Activated T-helper 9 cell treated with anti-CD3 and anti-CD28 coated beads, Interleukin-2, amount 50 U/mL, for 16 hours (primary cell): ENCODE data around the gene COL27A1.

ENCODE experiments used
- DNase-seq: peaks from one replicate; pipeline ENCODE4 v3.0.0-alpha.2; 2020; ENCODE audit warnings: low read depth

The COL27A1 gene

DNA sequence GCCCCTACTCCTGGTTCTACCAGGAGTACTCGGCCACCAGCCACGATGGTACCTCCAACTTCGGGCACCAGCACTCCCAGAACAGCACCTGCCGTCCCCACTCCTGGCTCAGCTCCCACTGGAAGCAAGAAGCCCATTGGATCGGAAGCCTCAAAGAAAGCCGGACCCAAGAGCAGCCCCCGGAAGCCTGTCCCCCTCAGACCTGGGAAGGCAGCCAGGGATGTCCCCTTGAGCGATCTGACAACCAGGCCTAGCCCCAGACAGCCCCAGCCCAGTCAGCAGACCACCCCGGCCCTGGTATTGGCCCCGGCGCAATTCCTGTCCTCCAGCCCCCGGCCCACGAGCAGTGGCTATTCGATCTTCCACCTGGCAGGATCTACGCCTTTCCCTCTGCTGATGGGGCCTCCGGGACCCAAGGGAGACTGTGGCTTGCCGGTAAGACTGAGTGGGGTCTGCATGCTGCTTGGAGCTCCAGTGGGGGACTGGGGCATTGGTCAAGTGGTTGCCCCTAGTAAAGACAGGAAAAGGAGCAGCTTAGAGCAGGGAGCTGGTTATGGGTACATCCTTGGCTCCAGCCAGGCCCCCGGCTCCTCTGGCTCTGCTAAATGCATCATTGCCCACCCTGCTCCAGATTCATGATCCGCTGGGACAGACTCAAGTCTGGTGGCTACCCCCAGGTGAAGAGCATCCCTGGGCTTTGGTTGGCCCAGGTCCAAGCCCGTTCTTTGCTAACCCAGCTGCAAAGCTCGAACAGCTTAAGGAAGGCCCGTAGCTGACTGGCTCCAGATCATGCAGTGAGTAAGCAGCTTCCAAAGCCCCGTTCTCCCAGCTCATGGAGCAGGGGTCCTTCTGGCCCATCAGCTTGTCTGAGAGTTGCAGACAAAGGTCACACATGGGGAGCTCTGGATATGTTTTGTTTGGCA, 14.0 kb downstream of the COL27A1 start:
- no peak for DNase-seq

DNA sequence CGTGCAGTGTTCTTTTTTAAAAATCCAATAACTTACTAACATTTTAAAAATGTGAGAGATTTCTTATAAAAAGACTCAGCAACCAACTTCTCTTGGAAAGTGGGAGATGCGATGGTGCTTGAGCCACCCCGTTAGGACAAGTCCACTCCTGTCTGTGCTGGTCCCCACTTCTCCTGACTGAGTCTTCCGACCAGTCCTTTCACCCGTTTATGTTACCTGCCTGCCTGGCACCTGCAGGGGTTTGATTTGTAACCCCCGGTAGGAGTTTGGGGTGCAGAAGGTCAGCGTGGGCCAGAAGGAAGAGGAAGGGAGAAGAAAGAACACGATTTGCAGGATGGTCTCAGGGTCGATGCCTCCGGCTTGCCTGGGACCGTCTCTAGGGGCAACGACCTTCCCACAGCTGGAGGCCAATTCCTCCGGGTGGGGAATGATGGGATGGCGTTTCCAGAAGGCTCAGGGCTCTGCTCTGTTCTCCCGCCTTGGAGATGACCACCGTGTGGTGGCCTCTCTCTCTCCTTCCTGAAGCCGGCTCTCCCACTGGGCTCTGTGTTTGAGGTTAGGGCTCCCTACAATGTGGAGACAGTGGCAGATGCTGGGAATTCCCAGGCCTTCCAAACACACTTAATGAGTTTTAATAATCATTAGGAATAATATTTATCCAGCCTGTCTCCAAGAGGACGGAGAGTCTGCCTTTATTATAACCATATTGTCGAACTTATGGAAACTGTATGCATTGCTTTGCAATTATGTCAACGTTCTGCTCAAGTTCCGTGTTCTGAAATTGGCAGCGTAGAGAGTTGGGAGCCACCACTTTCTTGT, 14.8 kb downstream of the COL27A1 start:
- DNase-seq: no peak

DNA sequence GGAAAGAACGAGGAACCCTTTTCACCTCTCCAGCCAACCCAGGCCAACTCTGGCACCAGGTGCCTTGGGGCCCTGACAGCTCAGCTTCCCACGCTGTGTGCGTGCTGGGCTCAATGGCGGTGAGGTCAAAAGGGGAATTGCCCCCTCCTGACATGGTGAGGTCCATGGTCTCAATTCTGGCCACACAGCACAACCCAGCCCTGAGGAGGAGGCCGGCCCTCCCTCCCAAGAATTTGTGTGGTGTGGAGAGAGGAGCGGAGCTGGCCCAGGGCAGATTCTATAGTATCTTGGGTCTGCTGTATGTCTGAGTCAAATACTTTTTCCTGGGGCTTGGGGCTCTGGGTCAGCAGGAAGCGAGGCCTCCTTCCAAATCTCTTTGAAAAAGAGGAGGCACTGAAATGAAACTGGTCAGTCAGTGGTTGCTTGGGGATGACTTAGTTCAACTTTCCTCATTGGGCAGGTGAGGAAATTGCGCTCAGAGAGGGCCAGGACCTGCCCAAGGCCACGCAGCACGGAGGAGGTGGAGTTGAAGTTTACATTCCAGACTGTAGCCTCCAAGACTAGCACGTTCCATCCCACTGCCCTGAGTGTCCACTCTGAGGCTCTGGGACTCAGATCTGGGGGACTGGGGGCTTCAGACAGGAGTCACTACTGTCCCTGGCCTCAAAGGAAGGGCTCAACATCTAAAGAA, 15.6 kb downstream of the COL27A1 start:
- no peak for DNase-seq

DNA sequence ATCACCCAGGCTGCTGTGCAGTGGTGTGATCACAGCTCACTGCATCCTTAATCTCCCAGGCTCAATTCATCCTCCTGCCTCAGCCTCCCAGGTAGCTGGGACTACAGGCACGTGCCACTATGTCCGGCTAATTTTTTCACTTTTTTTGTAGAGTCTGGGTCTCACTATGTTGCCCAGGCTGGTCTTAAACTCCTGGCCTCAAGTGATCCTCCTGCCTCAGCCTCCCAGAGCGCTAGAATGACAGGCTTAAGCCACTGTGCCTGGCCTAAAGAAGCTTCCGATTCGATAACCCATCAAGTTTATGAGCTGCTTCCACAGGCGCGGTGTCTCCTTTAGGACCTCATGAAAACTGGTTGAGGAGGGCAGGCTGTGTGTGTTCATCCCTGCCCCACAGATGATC, 16.2 kb downstream of the COL27A1 start:
- DNase-seq: no peak

DNA sequence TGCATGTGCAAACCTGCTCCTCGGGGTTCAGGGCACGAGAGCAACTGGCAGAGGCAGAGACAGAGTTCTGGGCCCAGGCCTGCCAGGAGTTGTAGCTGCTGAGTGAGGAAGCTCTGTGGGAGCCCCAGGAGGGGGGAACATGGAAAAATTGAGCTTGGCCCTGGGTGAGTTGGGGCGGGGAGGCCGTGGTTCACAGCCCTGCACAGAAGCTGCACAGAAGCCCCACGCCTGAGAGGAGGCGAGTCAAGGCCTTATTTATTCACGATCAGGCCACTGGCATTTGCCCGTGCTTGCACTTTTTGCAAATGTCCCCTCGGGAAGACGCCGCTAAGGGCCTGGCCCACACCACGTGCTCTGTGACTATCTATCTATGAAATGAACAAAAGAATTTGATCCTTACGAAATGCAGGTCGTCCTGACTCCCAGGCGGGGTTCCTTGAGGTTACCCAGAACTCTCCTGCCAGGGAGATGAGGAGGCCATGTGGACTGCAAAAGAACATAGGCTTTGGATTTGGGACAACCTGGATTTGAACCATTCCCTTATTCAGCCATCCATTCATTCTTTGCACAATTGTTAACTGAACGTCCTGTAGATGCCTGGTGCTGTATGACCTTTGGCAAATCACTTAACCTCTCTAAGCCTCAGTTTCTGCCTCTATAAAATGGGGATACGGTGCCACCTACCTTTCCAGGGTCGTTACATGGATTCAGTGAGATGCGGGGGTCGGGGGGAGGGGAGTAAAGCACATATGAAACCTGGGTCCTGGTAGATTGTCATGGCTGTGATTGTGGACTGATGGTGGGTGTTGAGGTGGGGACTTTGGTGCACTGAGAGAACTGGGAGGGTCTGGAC, 17.9 kb downstream of the COL27A1 start:
- no peak for DNase-seq

DNA sequence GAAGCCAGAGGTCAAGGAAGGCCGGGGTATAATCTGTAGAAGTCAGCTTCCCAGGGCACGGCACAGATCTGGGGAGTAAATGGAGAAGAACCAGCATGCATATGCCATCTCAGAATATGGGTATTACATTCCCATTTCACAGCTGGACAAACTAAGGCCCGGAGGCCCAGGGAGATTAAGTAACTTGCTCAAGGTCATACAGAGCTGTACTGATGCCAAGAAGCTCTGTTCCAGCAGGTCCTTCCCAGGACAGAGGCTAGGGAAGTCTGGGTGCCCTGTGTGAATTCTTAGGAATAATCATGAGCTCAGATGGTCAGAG, 19.2 kb downstream of the COL27A1 start:
- DNase-seq: no peak

DNA sequence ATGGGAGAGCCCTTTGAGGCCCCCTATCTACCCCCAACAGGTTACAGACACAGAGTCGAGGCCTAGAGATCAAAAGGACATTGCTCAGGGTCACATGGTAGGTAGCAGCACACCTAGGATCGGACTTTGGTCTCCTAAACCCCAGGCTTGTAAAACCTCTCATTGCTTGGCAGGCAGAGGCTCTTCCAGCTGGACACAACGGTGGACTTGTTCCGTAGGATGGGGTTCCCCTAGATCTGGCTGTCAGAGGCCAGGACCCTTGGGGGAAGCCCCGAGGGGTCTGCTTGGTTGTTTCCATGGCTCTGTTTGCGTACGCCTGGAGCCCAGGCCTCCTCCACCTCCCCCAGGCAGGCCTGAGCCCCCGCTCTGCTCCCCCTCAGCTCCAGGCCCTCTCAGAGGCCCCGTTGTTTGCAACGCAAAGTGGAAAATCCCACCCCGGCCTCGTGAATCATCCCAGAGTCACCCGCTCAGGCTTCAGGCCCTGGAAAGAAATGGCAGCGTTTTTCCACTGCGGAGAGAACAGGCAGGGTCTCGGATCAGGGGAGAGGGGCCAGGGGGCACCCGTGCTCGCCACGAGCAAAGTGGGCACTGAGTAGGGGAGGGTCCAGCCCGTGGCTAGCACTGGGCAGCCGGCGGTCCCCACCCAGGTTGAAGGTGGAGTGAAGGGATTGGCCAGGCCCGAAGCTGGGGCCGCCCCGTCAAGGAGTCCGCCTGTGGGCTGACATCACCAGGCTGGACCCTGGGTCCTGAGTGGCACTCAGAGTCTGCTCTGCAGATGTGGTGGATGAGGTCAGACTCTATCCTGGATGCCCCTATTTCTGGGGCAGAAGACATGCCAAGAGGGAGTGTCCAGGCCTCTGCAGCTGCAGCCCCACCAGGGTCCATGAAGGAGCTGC, 19.8 kb downstream of the COL27A1 start:
- no peak for DNase-seq

DNA sequence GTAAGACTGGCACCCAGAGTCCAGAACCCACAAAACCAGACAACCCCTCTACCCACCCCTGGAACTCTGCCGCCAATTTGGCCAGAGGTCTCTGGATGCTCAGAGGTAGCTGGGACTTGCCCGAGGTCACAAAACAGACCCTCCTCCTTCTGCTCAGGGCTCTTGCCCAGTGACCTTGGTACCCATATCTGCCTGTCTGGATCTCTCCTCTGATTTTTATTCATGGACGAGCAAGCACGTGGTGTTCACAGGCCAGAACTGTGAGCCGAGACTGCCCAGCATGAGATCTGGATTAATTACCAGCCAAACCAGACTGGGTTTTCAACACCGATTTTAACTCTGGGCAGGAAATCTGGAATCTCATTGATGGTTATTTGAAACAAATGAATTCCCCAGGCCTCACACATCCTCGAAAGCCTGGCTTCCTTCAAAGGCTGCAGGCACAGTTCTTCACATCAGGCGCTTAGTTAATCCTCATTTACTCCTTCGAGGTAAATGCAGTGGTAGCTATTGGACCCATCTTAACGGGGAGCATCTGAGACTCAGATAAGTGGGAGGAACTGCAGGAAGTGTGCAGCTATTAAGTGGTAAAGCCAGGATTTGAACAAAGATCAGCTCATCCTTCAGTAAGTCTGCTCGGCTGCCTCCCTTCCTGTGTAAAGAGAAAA, 21.4 kb downstream of the COL27A1 start:
- no peak for DNase-seq

DNA sequence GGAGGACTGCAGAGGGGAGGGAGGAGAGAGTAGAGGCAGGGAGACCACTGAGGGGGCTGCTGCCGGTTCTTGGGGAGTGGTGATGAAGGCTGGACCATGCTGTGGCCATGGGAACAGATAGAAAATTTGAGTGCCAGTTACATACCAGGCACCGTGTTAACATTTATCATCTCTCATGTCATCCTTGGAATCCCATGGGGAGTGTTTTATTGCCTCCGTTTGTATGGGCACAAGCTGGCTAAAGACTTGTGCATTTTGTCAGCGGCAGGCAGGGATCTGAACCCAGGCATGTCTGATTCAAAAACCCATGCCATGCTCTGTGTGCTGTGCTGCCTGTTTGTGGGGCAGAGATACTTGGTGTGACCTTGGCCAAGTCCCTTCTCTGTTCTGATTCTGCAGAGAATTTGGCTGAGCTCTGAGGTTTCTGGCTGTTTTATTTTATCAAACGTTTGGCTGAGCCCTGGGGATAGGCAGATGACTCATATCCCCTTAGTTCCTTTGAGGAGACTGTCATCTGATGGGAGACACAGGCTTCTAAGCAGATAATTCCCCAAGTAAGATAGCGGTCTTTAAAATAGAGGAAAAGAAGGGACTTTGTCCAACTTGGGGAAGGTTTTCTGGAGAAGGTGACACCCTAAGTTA, 22.2 kb downstream of the COL27A1 start:
- no peak for DNase-seq

DNA sequence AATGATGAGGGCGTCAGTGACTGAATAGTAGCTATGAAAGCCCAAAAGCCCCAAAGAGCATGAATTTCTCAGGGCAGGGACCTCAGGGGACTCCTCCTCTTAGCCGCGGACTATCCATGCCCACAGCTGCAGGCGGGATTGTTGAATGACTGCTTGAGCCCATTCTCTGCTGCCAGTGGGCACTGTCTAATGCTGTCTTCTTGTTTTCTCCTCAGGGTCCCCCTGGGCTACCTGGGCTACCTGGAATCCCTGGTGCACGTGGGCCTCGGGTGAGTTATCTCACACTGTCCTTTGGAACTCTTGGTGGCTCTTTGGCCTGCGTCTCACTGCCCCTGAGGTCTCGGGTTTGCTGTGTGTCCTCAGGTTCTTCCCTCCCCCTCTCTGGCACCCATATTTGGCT, 22.7 kb downstream of the COL27A1 start:
- no peak for DNase-seq

DNA sequence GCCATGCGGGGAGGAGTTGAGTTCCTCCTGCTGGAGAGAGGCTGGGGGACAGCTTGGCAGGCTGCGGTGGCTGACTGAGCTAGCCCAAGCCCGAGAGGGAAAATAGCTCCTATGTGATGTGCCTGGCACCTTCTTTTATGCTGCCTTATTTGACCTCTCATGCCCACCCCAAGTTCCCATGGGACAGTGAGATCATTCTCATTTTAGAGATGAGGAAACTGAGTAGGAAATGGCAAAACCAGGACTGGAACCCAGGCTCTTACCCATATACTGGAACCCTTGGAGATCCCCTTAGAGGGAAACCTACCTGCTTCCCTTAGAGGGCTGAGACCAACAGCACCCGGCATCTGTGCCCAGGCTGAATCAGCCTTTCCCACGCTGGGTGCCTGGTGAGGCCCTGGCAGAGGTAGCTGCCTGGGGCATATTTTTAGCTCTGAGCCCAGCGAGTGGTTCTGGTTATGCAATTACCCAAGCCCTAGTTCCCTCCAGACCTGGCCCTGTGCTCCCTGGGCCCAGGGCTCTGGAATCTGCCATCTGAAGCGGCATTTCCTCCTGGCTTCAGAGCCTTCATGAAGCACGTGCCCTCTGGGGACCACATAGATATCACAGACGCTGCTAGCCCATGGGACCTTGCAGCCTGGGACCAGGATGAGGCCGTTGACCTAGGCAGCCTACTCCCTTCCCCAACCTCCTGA, 23.6 kb downstream of the COL27A1 start:
- no peak for DNase-seq

DNA sequence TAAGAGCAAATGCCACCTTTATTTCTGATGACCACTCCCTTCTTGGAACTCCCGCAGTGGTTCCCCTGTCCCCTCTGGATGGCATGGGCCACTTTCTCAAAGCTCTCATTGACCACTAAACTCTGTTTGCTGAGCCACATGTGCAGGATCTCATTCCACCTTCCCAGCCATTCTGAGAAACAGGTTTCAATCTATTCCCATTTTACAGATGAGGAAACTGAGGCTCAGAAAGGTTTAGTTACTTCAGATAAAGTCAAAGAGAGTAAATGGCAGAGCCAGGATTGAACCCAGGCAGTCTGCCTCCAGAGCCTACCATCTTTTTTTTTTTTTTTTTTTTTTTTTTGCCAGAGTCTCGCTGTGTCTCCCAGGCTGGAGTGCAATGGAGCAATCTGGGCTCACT, 24.2 kb downstream of the COL27A1 start:
- DNase-seq: no peak

DNA sequence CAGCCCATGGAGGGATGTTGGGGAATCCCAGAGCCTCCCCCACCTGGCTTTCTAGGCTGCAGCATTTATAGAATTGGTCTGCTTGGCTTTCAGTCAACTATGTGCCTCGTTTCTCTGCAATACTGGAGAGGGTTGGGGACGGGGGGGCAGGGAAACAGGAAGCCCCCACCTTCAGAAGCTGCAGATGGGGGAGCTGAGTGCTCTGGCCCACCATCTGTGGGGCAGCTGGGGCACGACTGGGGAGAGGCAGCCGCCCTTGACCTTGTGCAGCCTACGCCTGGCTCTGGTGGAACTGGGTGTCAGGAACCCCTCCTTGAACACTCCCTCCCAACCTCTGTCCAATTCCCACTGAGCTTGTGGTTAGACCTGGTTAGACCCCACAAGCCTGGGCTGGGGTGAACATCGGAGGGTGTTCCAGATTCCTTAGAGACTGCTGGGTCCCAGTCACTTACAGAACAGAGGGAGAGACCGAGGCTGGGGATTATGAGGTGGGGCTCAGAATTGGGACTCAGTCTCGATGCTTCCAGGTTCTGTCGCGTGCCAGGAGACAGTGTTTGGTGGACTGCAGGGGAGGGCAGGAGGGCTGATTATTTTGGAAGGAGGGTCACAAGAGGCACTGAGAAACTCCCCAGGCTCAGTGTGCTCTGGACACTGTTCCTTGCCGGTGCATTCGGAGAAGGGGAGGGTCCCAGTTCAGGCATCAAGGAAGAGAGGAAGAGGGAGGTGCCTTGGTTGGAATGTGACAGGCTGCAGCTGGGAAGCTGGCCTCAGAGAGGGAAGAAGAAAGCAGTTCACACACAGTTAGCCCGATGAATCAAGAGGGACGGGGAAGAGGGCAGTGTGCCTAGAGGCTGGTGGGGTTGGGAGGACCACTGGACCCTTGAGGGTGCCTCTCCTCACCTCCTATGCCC, 25.6 kb downstream of the COL27A1 start:
- DNase-seq: no peak

DNA sequence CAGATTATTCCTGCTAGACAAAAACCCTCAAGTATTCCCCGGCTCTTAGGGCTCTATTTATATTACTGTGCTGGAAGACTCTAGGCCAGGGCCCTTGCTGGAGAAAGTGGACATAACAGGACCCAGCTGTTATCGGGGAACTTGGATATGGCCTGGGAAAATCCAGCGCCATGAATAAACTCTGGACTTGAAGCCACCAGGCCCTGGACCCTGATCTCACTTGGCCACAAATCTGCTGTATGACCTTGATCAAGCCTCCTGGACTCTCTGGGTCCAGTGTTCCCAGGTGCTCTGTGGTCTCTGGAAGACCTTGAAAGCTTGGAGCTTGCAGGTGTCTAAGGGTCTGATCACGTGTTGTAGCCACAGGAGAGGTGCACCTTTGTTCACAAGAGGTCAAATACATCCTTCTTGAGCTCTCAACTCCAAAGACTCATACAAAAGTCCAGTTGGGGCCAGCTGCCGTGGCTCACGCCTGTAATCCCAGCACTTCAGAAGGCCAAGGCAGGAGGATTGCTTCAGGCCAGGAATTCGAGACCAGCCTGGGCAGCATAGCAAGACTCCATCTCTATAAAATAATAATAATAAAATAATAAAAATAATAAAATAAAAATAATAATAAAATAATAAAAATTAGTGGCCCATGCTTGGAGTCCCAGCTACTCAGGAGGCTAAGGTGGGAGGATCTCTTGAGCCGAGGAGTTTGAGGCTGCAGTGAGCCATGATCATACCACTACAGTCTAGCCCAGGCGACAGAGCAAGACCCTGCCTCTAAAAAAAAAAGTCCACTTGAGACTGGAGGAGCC, 26.5 kb downstream of the COL27A1 start:
- no peak for DNase-seq

DNA sequence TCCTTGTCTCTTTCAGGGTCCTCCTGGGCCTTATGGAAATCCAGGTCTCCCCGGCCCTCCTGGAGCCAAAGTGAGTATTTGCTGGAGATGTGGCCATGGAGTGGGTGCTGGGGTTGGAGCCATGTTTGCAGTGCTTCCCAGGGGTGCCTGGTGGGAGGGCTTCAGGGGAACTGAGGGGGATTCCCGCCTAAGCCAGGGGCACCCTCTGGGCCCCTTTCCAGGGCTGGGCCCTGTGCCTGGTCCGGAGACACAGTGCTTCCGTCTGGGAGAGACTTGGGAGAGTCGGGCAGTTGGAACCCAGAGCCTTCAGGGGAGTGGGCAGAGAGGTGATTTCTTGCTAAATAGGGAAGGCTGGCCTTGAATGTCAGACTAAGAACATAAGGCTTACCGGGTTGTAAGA, 27.7 kb downstream of the COL27A1 start:
- DNase-seq: no peak

DNA sequence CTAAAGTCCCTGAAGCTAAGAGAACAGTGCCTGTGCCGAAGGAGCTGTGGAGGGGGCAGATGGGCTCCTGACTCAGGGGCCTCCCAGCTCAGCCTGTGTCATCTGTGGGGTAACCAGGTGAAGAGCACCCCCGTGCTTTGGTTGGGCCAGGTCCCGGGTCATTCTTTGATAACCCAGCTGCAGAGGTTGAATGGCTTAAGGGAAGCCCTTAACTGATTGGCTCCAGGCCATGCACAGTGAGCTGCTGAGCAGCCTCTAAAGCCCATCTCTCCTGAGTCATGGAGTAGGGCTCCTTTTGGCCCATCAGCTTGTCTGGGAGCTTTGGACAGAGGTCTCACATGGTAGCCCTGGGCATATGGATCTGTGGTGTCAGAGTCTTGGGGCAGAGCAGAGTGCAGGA, 28.7 kb downstream of the COL27A1 start:
- no peak for DNase-seq

DNA sequence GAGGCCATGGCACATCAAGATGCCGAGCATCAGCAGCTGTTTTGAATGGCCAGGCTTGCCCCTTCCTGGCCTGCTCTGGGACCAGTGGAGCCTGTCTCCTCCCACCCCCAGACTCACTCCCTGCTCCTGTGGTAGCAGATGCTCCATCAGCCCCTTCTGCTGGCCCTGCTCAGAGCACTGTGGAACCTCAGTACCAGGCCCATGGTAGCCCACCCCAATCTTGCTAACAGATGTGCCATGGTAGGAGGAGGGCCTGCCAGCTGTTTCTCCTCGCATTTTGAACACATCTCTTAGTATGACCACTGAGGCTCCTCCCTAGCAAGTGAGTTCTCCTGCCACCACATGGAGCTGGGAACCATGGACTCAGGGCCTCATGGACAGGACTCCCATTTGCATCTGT, 29.5 kb downstream of the COL27A1 start:
- no peak for DNase-seq
